ENCODE results near the gene ERFL. TPM values are rescaled to one million over a fixed set of nuclear protein-coding genes. Genes with fewer than 3 reads are reported as not detected.

Gene ERFL
- total RNA-seq (under 1 TPM in 5 of 6 donors, not detected in 1; 0.06 to 0.37 (median 0.14) TPM), polyA plus RNA-seq (under 1 TPM; 0.33 to 0.34 TPM)

DNA sequence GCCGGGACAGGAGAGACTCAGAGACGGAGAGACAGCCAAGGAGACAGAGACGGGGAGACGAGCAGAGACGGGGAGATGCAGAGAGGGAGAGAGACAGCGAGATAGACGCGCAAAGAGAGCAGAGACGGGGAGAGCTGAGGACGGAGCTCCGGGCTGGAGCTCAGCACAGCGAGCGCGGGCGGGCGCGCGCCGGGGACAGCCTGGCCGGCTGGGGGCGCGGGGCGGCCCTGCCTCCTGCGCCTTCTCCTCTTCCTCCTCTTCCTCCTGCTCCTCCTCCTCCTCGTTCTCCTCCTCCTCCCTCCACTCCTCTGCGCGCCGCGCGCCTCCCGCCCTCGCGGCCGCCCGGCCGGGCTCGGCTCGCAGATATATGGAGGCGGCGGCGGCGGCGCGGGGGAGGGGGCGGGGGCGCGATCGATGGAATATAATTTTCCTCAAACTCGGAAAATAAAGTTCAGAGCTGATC, at the start of gene ERFL:
ERFL (minus strand) TSS at position 229 of the 463 bp plus-strand sequence. CDS start 15,530 bp downstream, outside the sequence.
- 1 to 2% methylated on average over 25 to 49 of the region's 49 CpGs for WGBS, 2 donors
- H3K36me3 ChIP-seq = no peaks in the 10 kb centered on the region
- H3K27ac ChIP-seq = no peak within 1 kb of the TSS
- H3K4me1 ChIP-seq = no peaks in the 10 kb centered on the region
- no peak for TF ChIP-seq CTCF (IDR thresholded peaks at IDR 0.05)
- ATAC-seq = peak; percentile 37 to 73 (median 69)
- peak within 1 kb of the TSS; percentile 19 to 58 (median 34) for H3K4me3 ChIP-seq
- H3K27me3 ChIP-seq = no peaks in the 10 kb centered on the region
- intact Hi-C loops (cut with DNase I) = no loop called here
- H3K9me3 ChIP-seq = no peaks in the 10 kb centered on the region
- DNase-seq = no peak
- no peak for FAIRE-seq

GRCh38 chr19:41977916-41978315, 49.7 kb upstream of the ERFL start:
- 58 to 77% methylated on average over 22 of the region's 22 CpGs for WGBS, 2 donors
- no peak for FAIRE-seq
- intact Hi-C loops (cut with DNase I) = no loop called here

GRCh38 chr19:41974652-41975051, 46.4 kb upstream of the ERFL start:
- WGBS, 2 donors = 58 to 68% methylated on average over 8 of the region's 8 CpGs
- Histone ChIP-seq H3K27ac (no peak overlapping the region), H3K9me3 (no peaks in the 10 kb centered on the region), H3K36me3 (no peaks in the 10 kb centered on the region), H3K4me3 (no peak overlapping the region), H3K4me1 (no peaks in the 10 kb centered on the region), H3K27me3 (no peaks in the 10 kb centered on the region)
- TF ChIP-seq CTCF (IDR thresholded peaks at IDR 0.05) = no peak
- FAIRE-seq (no peak), ATAC-seq (no peak), DNase-seq (no peak)
- intact Hi-C loops (cut with DNase I) = no loop called here

More at GRCh38 chr19:41977916-41978315, 49.7 kb upstream of the ERFL start:
- no peaks in the 10 kb centered on the region for H3K4me1 ChIP-seq
- H3K36me3 ChIP-seq = no peaks in the 10 kb centered on the region
- no peak overlapping the region for H3K27ac ChIP-seq
- DNase-seq = no peak
- H3K4me3 ChIP-seq = no peak overlapping the region
- no peak for ATAC-seq
- no peaks in the 10 kb centered on the region for H3K9me3 ChIP-seq
- no peaks in the 10 kb centered on the region for H3K27me3 ChIP-seq
- no peak for TF ChIP-seq CTCF (IDR thresholded peaks at IDR 0.05)

DNA sequence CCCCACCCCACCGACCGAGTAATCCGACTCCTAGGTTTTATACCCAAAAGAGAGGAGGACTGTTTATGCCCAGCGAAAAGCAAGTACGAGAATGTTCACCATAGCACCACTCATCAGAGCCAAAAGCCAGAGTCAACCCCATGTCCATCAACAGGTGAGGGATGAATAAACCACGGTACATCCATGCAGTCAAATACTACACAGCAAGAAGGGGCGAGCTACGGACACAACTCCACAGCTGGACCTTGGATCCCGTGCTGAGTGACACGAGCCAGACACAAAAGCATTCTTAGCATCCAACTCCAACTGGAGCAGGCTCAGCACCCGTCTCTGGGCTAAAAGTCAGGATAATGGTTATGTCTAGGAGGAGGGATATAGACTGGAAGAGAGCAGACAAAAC, 43.1 kb upstream of the ERFL start:
- H3K4me1 ChIP-seq = no peaks in the 10 kb centered on the region
- no peak for ATAC-seq
- FAIRE-seq = no peak
- no peak for TF ChIP-seq CTCF (IDR thresholded peaks at IDR 0.05)
- intact Hi-C loops (cut with DNase I) = no loop called here
- no peaks in the 10 kb centered on the region for H3K9me3 ChIP-seq
- no peaks in the 10 kb centered on the region for H3K27me3 ChIP-seq
- DNase-seq = no peak
- WGBS, 2 donors = 68 to 73% methylated on average over 11 of the region's 11 CpGs
- no peak overlapping the region for H3K27ac ChIP-seq
- H3K4me3 ChIP-seq = no peak overlapping the region
- H3K36me3 ChIP-seq = no peaks in the 10 kb centered on the region

DNA sequence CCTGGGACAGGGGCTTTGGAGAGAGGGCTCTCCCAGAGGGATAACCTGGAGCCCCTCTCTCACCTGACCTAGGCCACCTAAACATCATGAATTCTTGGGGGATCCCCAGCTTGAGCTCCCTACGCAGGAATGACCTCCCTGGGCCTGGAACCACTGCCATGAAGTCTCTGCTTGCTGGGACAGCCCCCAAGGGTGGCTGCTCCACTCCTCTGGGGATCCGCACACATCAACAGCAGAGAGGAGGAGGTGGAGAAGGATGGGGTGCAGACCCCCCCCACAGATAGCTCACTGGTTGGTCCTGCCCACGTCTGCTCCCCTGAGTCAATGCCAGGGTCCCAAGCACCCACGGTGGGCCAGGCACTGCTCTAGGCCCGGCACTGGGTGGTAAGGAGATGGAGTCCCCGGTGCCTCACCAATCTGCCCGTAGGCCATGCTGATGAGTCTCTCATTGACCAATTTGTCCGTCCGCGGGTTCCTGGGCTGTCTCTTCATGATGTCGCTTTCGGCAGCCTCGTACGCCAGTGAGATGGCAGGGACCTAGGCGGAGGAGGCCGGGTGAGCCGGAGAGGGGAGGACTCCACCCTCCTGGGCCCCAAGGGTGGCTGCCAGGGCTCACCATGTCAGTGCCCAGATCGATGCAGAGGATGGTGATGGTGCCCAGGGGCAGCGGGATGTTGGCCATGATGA, 41.7 kb upstream of the ERFL start:
- Histone ChIP-seq H3K27me3 (no peaks in the 10 kb centered on the region), H3K27ac (no peak overlapping the region), H3K36me3 (no peaks in the 10 kb centered on the region), H3K4me3 (no peak overlapping the region), H3K9me3 (no peaks in the 10 kb centered on the region), H3K4me1 (no peaks in the 10 kb centered on the region)
- WGBS, 2 donors = 78 to 85% methylated on average over 19 of the region's 19 CpGs
- DNase-seq (no peak), ATAC-seq (no peak), FAIRE-seq (no peak)
- intact Hi-C loops (cut with DNase I) = no loop called here
- no peak for TF ChIP-seq CTCF (IDR thresholded peaks at IDR 0.05)
